Stimulated activated naive B cell treated with anti-CD40 and anti-IgM and Interleukin-4, amounts not matched to agents 10 μg/mL and 1 μg/mL and 100 μg/mL, for 72 hours (primary cell): ENCODE results near the gene ZNF92.
"Not testable (repeated sequence)": the region's sequence is repeated elsewhere in the genome, so short reads cannot be mapped to it uniquely, and the experiment has no call there.

Source experiments
- ATAC-seq, 2 donors: fragments of 150-1000 bp; cut with Tn5 transposase; replicated peaks; 2 replicates each; pipeline ENCODE4 v1.10.0; 2021; ENCODE audit warnings: moderate library complexity in 1 of 2
- DNase-seq: peaks from one replicate; pipeline ENCODE4 v3.0.0; 2021
- H3K27ac Mint-ChIP-seq: one replicate; pipeline ENCODE4 v1.8.0; 2022; ENCODE audit warnings: mild to moderate bottlenecking, mixed read lengths
- H3K27me3 Mint-ChIP-seq, 2 donors: one replicate each; pipeline ENCODE4 v1.8.0; 2022; ENCODE audit warnings: mixed read lengths in 2 of 2
- H3K36me3 Mint-ChIP-seq, 2 donors: one replicate each; pipeline ENCODE4 v1.8.0; 2022; ENCODE audit warnings: mixed read lengths in 2 of 2, mild to moderate bottlenecking in 1 of 2
- H3K4me1 Mint-ChIP-seq, 2 donors: one replicate each; pipeline ENCODE4 v1.8.0; 2022; ENCODE audit warnings: mixed read lengths in 2 of 2, mild to moderate bottlenecking in 1 of 2
- H3K4me3 Mint-ChIP-seq, 2 donors: one replicate each; pipeline ENCODE4 v1.8.0; 2022; ENCODE audit warnings: mild to moderate bottlenecking in 2 of 2, mixed read lengths in 2 of 2, moderate library complexity in 1 of 2
- H3K9me3 Mint-ChIP-seq, 2 donors: one replicate each; pipeline ENCODE4 v1.8.0; 2022; ENCODE audit warnings: mixed read lengths in 2 of 2, mild to moderate bottlenecking in 1 of 2

Gene ZNF92

DNA sequence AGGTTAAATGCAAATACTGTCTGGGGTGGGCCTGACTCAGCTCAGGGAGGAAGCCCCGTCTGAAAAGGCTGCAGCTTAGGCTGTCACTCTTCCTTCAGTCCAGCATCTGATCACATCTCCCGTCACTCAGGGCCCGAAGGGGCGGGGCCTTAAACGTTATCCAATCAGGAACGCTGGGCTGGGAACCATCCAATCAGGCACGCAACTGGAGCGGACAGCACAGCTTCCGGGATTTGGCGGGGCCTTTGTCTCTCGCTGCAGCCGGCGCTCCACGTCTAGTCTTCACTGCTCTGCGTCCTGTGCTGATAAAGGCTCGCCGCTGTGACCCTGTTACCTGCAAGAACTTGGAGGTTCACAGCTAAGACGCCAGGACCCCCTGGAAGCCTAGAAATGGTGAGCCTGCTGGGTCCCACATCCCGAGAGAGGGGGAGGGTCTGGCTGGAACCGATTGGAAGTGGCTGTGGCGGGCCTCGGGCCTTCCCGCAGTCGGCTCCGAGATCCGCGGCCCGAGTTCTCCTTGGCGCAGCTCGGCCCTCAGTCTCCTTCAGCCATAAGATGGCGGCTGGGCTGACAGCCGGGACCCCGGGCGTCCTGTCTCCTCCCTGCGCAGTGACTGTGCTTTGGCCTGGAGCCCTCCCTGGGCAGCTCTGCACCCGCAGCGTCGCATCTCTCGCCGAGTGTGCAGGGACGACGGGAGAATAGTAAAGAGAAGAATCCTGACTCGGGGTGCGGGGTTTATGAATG is at the start of gene ZNF92:
ZNF92 (plus strand) TSS at position 248 of the 744 bp plus-strand sequence; CDS start at position 391, 143 bp downstream.
- no peaks in the 10 kb centered on the region for H3K27me3 Mint-ChIP-seq
- peak; percentile 98 to 99 for ATAC-seq
- peaks cover 7 to 53% of the 10 kb centered on the region in 2 donors for H3K4me1 Mint-ChIP-seq
- peak within 1 kb of the TSS; percentile 98 to 100 for H3K4me3 Mint-ChIP-seq
- no peaks in the 10 kb centered on the region for H3K9me3 Mint-ChIP-seq
- DNase-seq, result peak; percentile 97
- H3K27ac Mint-ChIP-seq, result peak within 1 kb of the TSS; percentile 98
- peaks cover 15 to 17% of the 10 kb centered on the region in 2 donors for H3K36me3 Mint-ChIP-seq

DNA sequence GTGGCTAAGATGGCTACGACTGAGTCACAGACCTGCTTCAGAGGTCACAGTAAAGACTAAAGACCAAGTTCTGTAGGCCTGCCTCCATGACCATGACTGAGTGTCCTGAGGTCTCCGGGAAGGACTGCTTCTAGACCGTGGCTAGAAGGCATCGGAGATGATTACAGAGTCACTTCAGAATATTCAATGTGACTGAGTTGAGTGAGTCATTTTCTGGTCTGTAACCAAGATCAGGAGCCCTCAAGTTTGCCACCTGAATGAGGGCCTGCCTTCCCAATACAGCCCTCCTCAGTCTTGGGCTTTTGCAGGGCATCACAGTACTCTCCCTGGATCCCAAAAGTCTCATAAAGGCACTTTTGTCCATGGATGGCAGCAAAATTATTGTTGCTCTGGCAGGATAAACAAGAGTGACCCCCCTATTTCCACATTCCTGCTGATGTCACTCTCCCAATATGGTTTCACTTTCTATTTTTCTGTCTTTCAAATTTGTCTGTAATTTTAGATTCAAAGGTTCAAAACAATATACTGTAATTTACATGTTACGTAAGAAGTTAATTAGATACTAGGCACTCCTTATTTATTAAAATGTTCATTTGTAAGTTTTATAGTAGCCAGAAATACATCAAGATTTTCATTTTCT is 47.7 kb upstream of the ZNF92 start:
- H3K4me1 Mint-ChIP-seq, result peaks cover 0 to 4% of the 10 kb centered on the region in 2 donors
- no peaks in the 10 kb centered on the region for H3K27me3 Mint-ChIP-seq
- no peaks in the 10 kb centered on the region for H3K9me3 Mint-ChIP-seq
- DNase-seq (no peak), ATAC-seq (no peak)
- H3K36me3 Mint-ChIP-seq, result no peaks in the 10 kb centered on the region
- H3K4me3 Mint-ChIP-seq, result no peak overlapping the region
- H3K27ac Mint-ChIP-seq, result no peak overlapping the region

DNA sequence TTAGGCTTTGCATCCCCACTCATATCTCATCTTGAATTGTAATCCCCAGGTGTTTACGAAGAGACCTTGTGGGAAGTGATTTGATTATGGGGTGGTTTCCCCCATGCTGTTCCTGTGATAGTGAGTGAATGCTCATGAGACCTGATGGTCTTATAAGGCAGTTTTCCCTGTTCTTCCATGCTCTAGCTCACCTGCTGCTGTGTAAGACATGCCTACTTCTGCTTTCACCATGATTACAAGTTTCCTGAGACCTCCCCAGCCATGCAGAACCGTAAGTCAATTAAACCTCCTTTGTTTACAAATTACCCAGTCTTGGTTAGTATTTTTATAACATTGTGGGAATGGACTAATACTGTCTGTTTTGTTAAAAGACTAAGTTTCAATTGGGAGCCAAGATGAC is 35.3 kb upstream of the ZNF92 start:
- H3K4me1 Mint-ChIP-seq, result peaks cover 15 to 16% of the 10 kb centered on the region in 2 donors
- H3K27me3 Mint-ChIP-seq, result no peaks in the 10 kb centered on the region
- H3K27ac Mint-ChIP-seq, result peak overlapping the region; percentile 21
- H3K36me3 Mint-ChIP-seq, result no peaks in the 10 kb centered on the region
- DNase-seq (peak; percentile 37), ATAC-seq (peak; percentile 96 to 99)
- H3K4me3 Mint-ChIP-seq, result peak overlapping the region in 1 of 2 donors; percentile 22
- peaks cover 2 to 8% of the 10 kb centered on the region in 2 donors for H3K9me3 Mint-ChIP-seq

DNA sequence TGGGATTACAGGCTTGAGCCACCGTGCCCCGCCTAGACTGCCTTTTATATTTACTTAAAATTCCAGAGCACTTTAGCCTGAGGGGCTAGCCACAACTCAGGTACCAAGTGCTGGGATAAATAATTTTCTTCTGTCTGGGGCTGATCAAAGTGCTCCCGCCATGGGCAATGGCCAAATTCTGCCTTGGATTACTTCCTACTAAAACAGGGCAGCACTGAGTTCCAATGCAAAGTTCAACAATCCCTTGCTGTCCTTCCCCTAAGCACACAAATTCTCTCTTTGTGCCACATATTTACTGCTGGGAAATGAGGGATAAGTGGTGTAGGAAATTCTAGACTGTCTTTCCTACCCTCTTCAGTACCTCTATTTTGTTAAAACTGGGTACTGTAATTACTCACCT is 34.4 kb upstream of the ZNF92 start:
- Mint-ChIP-seq H3K4me3 (no peak overlapping the region), H3K27me3 (no peaks in the 10 kb centered on the region), H3K9me3 (peaks cover 0 to 8% of the 10 kb centered on the region in 2 donors), H3K4me1 (peaks cover 15 to 16% of the 10 kb centered on the region in 2 donors), H3K36me3 (no peaks in the 10 kb centered on the region), H3K27ac (no peak overlapping the region)
- no peak for ATAC-seq
- DNase-seq, result no peak

DNA sequence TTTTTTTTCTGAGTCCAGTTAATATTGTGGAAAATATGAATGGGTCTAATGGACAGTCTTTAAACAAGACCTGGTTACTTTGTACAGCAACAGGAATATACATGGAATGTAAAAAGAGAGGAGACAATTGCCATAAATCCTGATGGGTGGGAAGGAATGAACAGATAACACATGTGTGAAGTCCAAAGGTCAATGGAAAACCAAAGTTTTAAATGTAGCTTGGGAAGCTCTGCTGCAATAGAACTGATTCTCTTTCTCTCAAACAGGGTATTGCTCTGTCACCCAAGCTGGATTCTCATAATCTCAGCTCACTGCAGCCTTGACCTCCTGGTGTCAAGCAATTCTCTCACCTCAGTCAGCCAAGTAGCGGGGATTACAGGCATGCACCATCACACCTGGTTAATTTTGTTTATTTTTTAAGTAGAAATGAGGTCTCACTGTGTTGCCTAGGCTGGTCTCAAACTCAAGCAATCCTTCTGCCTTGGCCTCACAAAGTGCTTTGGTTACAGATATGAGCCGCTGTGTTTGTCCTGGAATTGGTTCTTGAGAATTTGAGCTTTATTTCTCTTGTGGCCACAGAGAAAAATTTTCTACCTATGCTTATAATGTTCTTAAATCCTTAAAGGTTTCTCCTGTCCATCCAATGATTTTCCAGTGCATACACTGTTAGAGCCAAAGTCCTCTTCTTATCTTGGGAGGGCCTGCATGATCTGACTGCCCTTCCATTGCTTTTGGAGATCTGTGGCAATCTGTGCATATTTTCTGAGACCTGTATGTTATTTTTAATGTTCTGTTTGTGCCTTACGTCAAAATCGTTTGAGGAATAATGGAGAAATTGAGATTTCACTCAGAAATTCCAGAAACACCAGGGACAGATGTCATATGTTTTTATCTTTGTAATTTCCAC is 30.7 kb upstream of the ZNF92 start:
- H3K9me3 Mint-ChIP-seq, result peaks cover 4 to 7% of the 10 kb centered on the region in 2 donors
- ATAC-seq (no peak), DNase-seq (no peak)
- H3K27me3 Mint-ChIP-seq, result peaks cover 0 to 9% of the 10 kb centered on the region in 2 donors
- no peaks in the 10 kb centered on the region for H3K36me3 Mint-ChIP-seq
- peaks cover 10 to 12% of the 10 kb centered on the region in 2 donors for H3K4me1 Mint-ChIP-seq
- no peak overlapping the region for H3K4me3 Mint-ChIP-seq
- H3K27ac Mint-ChIP-seq, result no peak overlapping the region

DNA sequence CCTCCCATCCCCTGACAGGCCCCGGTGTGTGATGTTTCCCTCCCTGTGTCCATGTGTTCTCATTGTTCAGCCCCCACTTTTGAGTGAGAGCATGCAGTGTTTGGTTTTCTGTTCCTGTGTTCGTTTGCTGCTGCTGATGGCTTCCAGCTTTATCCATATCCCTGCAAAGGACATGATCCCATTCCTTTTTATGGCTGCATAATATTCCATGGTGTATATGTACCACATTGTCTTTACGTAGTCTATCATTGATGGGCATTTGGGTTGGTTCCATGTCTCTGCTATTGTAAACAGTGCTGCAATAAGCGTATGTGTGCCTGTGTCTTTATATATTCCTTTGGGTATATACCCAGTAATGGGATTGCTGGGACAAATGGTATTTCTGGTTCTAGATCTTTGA is 29.1 kb upstream of the ZNF92 start:
- not testable (repeated sequence) for H3K4me3 Mint-ChIP-seq, DNase-seq, H3K27ac Mint-ChIP-seq, H3K4me1 Mint-ChIP-seq, H3K36me3 Mint-ChIP-seq, H3K27me3 Mint-ChIP-seq, H3K9me3 Mint-ChIP-seq, ATAC-seq

DNA sequence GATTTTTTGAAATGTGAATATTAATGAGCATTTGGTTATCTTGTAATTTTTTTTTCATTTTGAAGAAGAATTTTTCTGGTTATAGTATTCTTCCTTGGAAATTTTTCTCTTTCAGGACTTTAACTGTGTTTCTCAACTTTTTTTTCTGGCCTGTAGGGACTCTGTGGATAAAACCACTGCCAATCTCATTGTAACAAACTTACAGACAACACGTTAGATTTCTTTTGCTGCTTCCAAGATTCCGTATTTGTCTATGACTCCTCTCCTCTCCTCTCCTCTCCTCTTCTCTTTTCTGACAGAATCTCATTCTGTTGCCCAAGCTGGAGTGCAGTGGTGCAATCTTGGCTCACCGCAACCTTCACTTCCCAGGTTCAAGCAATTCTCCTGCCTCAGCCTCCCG is 19.4 kb upstream of the ZNF92 start:
- no peak overlapping the region for H3K27ac Mint-ChIP-seq
- H3K27me3 Mint-ChIP-seq, result peaks cover 9 to 15% of the 10 kb centered on the region in 2 donors
- ATAC-seq (no peak), DNase-seq (no peak)
- no peaks in the 10 kb centered on the region for H3K4me1 Mint-ChIP-seq
- H3K4me3 Mint-ChIP-seq, result no peak overlapping the region
- H3K36me3 Mint-ChIP-seq, result no peaks in the 10 kb centered on the region
- H3K9me3 Mint-ChIP-seq, result no peaks in the 10 kb centered on the region

DNA sequence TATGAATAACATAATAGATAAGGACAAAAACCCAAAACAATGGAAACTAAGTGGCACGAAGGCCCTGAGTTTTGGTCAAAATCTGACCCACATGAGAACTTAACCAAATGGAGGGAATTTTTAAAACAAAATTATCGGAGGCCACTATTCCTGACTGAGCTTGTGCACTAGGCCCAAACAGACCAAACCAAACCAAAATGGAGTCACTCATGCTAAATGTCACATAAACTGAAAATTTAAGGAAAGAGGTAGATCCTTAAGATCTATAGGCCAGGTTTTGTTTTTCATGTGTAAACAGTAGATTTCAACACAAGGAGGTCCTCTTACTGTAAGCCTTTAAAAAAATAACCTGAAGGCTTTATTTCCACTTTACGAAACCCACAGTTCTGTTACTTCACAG is 3.8 kb upstream of the ZNF92 start:
- peaks cover 0 to 2% of the 10 kb centered on the region in 2 donors for H3K36me3 Mint-ChIP-seq
- no peak overlapping the region for H3K27ac Mint-ChIP-seq
- H3K4me3 Mint-ChIP-seq, result no peak overlapping the region
- no peaks in the 10 kb centered on the region for H3K27me3 Mint-ChIP-seq
- H3K4me1 Mint-ChIP-seq, result peaks cover 1 to 18% of the 10 kb centered on the region in 2 donors
- ATAC-seq (no peak), DNase-seq (no peak)
- H3K9me3 Mint-ChIP-seq, result no peaks in the 10 kb centered on the region

DNA sequence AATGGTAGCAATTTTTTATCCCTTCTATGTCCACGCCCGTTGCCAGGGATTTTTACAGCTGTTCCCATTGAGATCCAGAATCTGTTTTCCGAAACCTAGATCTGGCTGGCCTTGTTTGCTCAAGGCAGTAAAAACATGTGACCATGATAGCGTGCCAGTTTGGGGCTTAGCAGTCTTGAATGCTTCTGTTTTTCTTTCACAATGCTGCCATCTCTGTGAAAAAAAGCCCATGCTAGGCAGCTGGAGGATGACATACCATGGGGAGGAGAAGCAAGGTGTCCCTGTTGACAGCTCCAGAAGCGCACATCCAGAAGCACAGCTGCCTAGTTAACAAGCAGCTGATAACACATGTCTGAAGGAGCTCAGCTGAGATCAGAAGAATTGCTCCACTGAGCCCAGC is 2.2 kb upstream of the ZNF92 start:
- Mint-ChIP-seq H3K27me3 (no peaks in the 10 kb centered on the region), H3K4me1 (peaks cover 1 to 34% of the 10 kb centered on the region in 2 donors), H3K27ac (no peak overlapping the region)

DNA sequence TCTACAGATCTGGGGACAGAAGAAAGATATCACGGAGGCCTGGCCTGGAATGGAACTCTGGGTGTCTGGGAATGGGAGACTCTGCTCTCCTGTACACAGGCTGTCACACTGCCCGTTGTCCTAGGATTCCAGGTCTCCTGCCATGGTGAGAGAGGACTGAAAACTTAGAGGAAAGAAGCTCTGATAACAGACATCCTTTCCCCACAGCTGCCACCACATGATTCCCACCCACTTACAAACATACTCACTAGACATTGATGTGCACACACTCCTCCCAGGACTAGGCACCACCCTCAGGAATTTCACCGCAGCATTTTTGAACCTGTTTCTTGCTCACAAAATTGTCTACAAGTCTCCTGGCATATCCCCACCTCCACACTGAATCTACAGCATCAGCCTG is 5.7 kb downstream of the ZNF92 start:
- DNase-seq, result no peak
- Mint-ChIP-seq H3K27me3 (no peaks in the 10 kb centered on the region), H3K4me3 (no peak overlapping the region), H3K27ac (peak overlapping the region; percentile 72), H3K4me1 (peaks cover 44 to 89% of the 10 kb centered on the region in 2 donors), H3K9me3 (no peaks in the 10 kb centered on the region), H3K36me3 (peaks cover 33 to 47% of the 10 kb centered on the region in 2 donors)
- ATAC-seq, result no peak

More for the DNA sequence above, 2.2 kb upstream of the ZNF92 start:
- Mint-ChIP-seq H3K36me3 (peaks cover 0 to 2% of the 10 kb centered on the region in 2 donors), H3K9me3 (no peaks in the 10 kb centered on the region), H3K4me3 (no peak overlapping the region)
- DNase-seq, result no peak
- no peak for ATAC-seq

DNA sequence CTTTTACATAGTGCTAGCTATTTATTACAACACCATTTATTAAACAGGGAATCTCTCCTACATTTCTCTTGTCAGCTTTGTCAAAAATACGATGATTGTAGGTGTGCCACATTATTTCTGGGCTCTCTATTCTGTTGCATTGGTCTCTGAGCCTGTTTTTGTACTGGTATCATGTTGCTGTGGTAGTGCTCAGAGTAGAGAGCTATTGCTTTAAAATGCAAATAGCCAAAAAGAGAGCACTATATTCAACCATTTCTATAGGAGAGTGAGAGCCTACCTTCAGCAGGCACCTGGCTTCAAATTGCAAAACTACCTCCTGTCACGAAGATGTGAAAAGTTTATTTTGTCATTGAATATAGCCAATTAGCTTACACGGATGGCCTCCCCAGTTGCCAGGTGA is 8.1 kb downstream of the ZNF92 start:
- DNase-seq (no peak), ATAC-seq (no peak)
- no peaks in the 10 kb centered on the region for H3K9me3 Mint-ChIP-seq
- no peaks in the 10 kb centered on the region for H3K27me3 Mint-ChIP-seq
- peaks cover 48 to 86% of the 10 kb centered on the region in 2 donors for H3K4me1 Mint-ChIP-seq
- H3K4me3 Mint-ChIP-seq, result no peak overlapping the region
- H3K27ac Mint-ChIP-seq, result no peak overlapping the region
- peaks cover 35 to 63% of the 10 kb centered on the region in 2 donors for H3K36me3 Mint-ChIP-seq

DNA sequence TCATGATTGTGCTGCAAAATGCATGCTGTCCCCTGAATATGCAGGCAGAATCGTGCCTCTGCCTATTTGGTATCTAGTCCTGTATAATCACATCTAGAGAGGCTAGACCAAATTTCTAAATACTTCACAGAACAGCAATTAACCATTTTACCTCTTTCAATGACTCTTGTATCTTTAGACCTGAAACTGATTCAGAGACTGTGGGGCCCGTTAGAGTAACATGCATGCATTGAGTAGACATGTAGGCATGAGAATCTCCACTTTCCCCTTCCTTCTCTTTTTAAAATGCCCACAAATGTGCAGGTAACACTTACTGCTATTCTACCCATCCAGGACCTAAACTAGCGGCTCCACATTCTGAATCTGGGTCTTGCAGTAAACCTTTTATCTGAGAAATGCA is 8.8 kb downstream of the ZNF92 start:
- Mint-ChIP-seq H3K27ac (no peak overlapping the region), H3K4me1 (peaks cover 51 to 86% of the 10 kb centered on the region in 2 donors), H3K4me3 (no peak overlapping the region), H3K9me3 (no peaks in the 10 kb centered on the region), H3K27me3 (no peaks in the 10 kb centered on the region), H3K36me3 (peaks cover 30 to 62% of the 10 kb centered on the region in 2 donors)
- no peak for ATAC-seq
- DNase-seq, result no peak

DNA sequence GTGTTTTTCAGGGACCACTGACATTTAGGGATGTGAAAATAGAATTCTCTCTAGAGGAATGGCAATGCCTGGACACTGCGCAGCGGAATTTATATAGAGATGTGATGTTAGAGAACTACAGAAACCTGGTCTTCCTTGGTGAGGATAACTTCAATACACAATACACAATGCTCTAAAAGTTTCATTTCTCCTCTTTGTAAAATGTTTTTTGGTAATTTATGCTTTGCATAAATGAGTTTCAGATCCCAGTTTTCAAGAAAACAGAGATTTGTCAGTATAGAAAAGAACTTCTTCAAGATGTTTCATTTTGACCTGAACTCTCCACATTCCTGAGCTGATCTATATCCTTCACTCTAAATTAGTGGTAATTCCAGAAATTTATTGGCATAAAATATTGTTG is 14.2 kb downstream of the ZNF92 start:
- no peak for DNase-seq

DNA sequence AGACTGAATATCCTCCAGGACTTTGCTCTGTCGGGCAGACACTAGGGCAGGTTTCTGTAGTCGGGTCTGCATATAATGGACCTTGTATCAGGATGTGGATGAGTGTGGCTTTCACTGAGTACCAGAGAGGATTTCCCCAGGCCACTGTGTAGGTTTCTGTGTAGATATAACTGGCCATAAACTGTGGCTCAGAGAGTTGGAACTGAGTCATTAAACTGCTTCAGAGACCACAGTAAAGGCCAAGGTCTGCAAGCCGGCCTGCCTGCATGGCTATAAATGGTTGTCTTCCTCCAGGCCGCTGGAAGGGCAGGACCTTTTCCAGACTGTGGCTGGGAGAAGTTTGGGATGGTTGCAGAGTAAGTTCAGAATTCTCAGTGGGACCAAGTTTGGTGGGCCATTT is 16.9 kb downstream of the ZNF92 start:
- Mint-ChIP-seq H3K4me1 (peaks cover 23 to 56% of the 10 kb centered on the region in 2 donors), H3K27ac (no peak overlapping the region), H3K9me3 (peaks cover 0 to 3% of the 10 kb centered on the region in 2 donors)

More for the DNA sequence above, 14.2 kb downstream of the ZNF92 start:
- H3K9me3 Mint-ChIP-seq, result no peaks in the 10 kb centered on the region
- H3K4me1 Mint-ChIP-seq, result peaks cover 31 to 58% of the 10 kb centered on the region in 2 donors
- H3K27ac Mint-ChIP-seq, result peak overlapping the region; percentile 5
- peaks cover 23 to 54% of the 10 kb centered on the region in 2 donors for H3K36me3 Mint-ChIP-seq
- no peaks in the 10 kb centered on the region for H3K27me3 Mint-ChIP-seq
- peak overlapping the region; percentile 36 to 62 for H3K4me3 Mint-ChIP-seq
- peak; percentile 48 to 64 for ATAC-seq

More for the DNA sequence above, 16.9 kb downstream of the ZNF92 start:
- peak overlapping the region in 1 of 2 donors; percentile 6 for H3K4me3 Mint-ChIP-seq
- no peaks in the 10 kb centered on the region for H3K27me3 Mint-ChIP-seq
- H3K36me3 Mint-ChIP-seq, result peaks cover 33 to 65% of the 10 kb centered on the region in 2 donors
- ATAC-seq (peak; percentile 97 to 98), DNase-seq (peak; percentile 24)
